GM12801 (cell line): Measurements from ENCODE around the gene TRIP11.

Experiments used
- TF ChIP-seq, protein P1 (sequence below): IDR thresholded peaks from one replicate; pipeline ENCODE4 v1.5.1; 2011; ENCODE audit warnings: control low read depth; ENCODE audit not compliant: insufficient read length; ENCODE audit errors: extremely low read depth

Gene TRIP11

DNA sequence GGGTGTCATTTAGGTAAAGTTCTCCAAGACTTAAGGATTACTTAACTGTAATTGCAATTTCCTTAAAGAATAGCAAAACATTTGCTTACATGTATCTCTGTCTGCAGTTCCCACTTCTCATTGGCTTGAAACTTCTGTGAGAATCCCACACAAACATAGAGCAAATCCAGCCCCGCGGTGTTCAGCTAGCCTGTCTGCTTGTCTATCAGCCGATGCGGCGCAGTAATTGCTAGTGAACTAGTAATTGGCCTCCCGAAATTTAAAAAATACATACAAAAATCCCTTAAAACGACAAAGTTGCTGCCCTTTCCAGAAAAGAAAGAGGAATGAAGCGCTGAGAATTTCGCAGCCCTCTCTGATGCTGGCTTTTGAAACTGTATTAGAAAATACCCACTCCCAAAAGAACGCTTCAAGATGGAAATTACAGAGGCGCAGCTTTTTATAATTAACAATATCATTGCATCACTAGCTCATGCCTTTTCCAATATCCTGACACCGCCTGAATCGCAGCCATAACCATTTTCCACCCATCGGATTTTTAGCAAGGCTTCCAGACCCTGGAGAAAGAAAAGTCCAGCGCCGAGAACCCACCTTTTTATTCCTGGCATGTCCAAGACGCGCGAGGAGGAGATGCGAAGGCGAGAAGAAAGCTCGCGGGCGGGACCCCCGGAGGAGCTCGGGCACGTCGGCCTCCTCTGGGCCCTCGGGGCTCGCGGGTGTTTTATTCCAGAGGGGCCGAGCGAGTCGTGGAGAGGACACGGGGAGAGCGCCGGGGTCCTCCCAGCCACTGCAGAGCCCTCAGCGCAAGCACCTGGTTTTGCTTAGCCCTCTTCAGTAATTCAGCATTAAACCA lies 93.0 kb downstream of the TRIP11 start:
- TF ChIP-seq, protein P1, sequence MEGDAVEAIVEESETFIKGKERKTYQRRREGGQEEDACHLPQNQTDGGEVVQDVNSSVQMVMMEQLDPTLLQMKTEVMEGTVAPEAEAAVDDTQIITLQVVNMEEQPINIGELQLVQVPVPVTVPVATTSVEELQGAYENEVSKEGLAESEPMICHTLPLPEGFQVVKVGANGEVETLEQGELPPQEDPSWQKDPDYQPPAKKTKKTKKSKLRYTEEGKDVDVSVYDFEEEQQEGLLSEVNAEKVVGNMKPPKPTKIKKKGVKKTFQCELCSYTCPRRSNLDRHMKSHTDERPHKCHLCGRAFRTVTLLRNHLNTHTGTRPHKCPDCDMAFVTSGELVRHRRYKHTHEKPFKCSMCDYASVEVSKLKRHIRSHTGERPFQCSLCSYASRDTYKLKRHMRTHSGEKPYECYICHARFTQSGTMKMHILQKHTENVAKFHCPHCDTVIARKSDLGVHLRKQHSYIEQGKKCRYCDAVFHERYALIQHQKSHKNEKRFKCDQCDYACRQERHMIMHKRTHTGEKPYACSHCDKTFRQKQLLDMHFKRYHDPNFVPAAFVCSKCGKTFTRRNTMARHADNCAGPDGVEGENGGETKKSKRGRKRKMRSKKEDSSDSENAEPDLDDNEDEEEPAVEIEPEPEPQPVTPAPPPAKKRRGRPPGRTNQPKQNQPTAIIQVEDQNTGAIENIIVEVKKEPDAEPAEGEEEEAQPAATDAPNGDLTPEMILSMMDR: no peak

DNA sequence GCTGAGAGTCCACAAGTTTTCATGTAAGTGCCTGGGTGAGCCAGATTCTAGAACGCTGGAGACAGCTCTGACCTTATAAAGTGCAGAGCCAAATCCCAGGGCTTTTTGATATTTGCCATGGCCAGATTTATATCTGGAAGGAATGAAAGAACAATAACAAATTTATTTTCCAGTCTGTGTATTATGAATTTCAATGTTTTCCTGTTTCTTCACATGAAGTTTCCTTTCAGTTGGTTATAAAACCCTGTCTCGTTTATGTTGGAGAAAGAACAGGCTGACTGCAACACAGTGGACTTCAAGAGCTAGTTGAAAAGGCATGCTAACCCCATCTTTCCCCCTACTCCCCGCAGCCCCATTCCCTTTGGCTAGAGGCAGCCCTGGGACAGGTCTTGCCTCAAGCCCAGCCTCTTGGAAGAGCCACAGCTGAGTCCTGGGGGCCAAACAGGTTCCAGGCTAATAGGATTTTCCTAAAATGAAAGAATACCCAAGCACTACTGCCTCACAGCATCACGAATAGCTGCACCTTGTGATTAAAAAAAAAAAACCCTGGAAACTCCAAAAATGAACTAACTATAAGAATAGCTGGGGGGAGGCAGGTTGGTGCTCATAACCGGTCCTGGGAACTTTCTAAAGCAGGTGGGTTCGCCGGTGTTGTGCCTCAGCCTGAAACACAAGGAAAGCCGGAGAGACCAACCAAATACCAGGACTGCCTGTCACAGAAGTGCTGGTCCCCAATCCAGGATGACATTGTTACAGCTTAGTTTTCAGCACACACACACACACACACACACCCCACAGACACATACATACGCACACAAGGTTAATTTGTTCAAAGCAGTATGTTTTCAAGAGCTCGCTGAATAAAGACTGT lies 93.9 kb downstream of the TRIP11 start:
- TF ChIP-seq, protein P1: no peak

GRCh38 chr14:91942946-91943345 lies 96.9 kb downstream of the TRIP11 start:
- TF ChIP-seq, protein P1: no peak

DNA sequence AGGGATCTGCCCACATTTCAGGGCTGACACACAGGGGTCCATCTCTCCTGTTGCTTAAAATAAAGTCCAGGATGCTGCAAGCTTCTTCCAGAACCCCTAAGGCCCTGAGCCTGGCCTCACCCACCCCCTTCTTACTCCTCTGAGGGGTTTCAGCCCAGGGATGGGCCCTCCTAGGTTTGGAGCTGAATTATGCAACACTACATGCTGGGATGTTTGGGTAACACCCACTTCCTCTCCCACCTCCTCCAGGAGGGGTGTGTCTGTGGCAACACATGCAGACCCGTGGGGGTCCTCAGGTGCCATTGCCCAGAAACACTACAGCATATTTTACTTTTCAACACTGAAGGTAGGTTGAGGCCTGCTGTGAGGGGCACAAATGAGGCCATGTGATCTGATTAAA lies 97.7 kb downstream of the TRIP11 start:
- TF ChIP-seq, protein P1: no peak

GRCh38 chr14:91940209-91940608 lies 99.7 kb downstream of the TRIP11 start:
- TF ChIP-seq, protein P1: no peak

DNA sequence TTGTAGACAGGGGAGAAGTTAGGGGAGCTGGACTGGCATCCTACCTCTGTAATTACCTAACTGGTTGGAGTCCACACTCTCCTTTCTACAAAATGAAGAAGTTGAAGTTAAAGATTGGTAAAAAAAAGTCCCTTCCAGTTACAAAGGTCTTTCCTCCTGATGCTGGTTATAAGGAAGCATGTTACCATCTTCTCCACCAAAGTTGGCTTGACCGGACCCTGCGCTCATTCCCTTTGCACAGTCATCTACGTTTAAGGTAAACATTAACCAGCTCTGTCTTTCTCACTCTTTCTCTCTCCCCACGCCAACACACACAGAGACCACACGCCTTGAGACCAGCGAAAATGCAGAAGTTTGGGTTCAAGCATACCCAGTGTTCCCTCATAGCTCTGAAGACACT lies 104.3 kb downstream of the TRIP11 start:
- TF ChIP-seq, protein P1: no peak

- TF ChIP-seq, protein P1: no peak
These were observed 105.1 kb downstream of the TRIP11 start for GRCh38 chr14:91934554-91935285.
